HepG2 (cell line): ENCODE results near the gene IMPACT. TPM values are rescaled to one million over a fixed set of nuclear protein-coding genes. Genes with fewer than 3 reads are reported as not detected.
A peak's percentile ranks its signal among the peaks of the same experiment; 100 is the strongest.

Experiments used
- ATAC-seq: fragments of 200-7000 bp; cut with Tn5 transposase; 3 replicates; pipeline ENCODE4 v1.9.1; 2020; ENCODE audit warnings: mild to moderate bottlenecking, moderate library complexity
- BruUV-seq: library from RNA; stranded (reverse); fragments of 400-500 nt; replicated peaks from 2 replicates; lab custom pipeline; 2021; lab: Mats Ljungman, UMichigan
- CTCF ChIA-PET: fragments of 300-600 bp; formaldehyde crosslinking; extraction: SDS; loops from one replicate; lab custom pipeline; 2021; ENCODE audit warnings: low total read pairs, inconsistent platforms, low intra/inter-chr PET ratio; lab: Yijun Ruan, JAX
- POLR2A ChIA-PET: fragments of 350-600 bp; sonication (Branson Sonifier 250); formaldehyde crosslinking; loops from one replicate; lab custom pipeline; 2020; ENCODE audit warnings: antibody characterized with exemption, inconsistent platforms; lab: Yijun Ruan, JAX
- DNase-seq: peaks from one replicate; pipeline ENCODE4 v3.0.0-alpha.2; 2015; ENCODE audit warnings: low spot score
- FAIRE-seq: peaks from 3 replicates; lab custom pipeline; 2011; peaks lifted over from hg19 to GRCh38; lab: Jason Lieb, UNC
- H2AFZ ChIP-seq: one replicate; pipeline ENCODE4 v1.6.1; 2011; ENCODE audit warnings: low read length, inconsistent platforms
- H3K27ac ChIP-seq: fragments of 300-600 bp; 3 replicates; pipeline ENCODE4 v1.8.0; 2011; ENCODE audit warnings: mixed run types, mild to moderate bottlenecking, mixed read lengths, low read length, inconsistent platforms; ENCODE audit not compliant: insufficient read depth; ENCODE audit errors: extremely low read length
- H3K27me3 ChIP-seq, 2 experiments: fragments of 200-600 bp in 1 of 2; 2 replicates in 1 of 2; 3 replicates in 1 of 2; pipeline versions ENCODE4 v1.6.0 to v1.8.0; 2011; ENCODE audit warnings: low read length in 2 of 2, mild to moderate bottlenecking in 2 of 2, moderate library complexity in 2 of 2, inconsistent platforms in 1 of 2; ENCODE audit not compliant: insufficient read depth in 2 of 2, control insufficient read depth in 1 of 2
- H3K36me3 ChIP-seq, 2 experiments: fragments of 200-600 bp in 1 of 2; replicated peaks in 1 of 2; 2 replicates in 1 of 2; 3 replicates in 1 of 2; pipeline versions ENCODE4 v1.5.1 to v1.8.0; 2011; ENCODE audit warnings: low read length in 2 of 2, inconsistent platforms in 1 of 2; ENCODE audit not compliant: insufficient read depth in 2 of 2, control insufficient read depth in 1 of 2
- H3K4me1 ChIP-seq: 2 replicates; pipeline ENCODE4 v1.5.1; 2012; ENCODE audit warnings: low read length, inconsistent platforms; ENCODE audit not compliant: insufficient read depth
- H3K4me2 ChIP-seq: 2 replicates; pipeline ENCODE4 v1.6.0; 2011; ENCODE audit warnings: low read depth, low read length, inconsistent platforms
- H3K4me3 ChIP-seq, 3 experiments: fragments of 200-600 bp in 1 of 3; sonication (generic), shearing (Covaris generic) in 1 of 3; replicated peaks in 1 of 3; 2 replicates each; pipeline ENCODE4 v1.5.1; 2011 to 2016; ENCODE audit warnings: low read length in 3 of 3, inconsistent platforms in 2 of 3, low read depth in 2 of 3, mild to moderate bottlenecking in 2 of 3, control low read depth in 1 of 3, mixed read lengths in 1 of 3; ENCODE audit not compliant: insufficient read depth in 1 of 3
- H3K79me2 ChIP-seq: one replicate; pipeline ENCODE4 v1.6.1; 2011; ENCODE audit warnings: low read length, inconsistent platforms; ENCODE audit not compliant: insufficient read depth
- H3K9ac ChIP-seq: 2 replicates; pipeline ENCODE4 v1.6.0; 2011; ENCODE audit warnings: mild to moderate bottlenecking, low read depth, low read length, inconsistent platforms; ENCODE audit not compliant: insufficient read depth
- H3K9me3 ChIP-seq: 2 replicates; pipeline ENCODE4 v1.5.1; 2012; ENCODE audit warnings: mild to moderate bottlenecking, low read length
- H4K20me1 ChIP-seq: 2 replicates; pipeline ENCODE4 v1.6.0; 2011; ENCODE audit warnings: inconsistent platforms, mild to moderate bottlenecking, low read length, moderate library complexity; ENCODE audit not compliant: insufficient read depth
- MAFK ChIP-seq, 2 experiments: IDR thresholded peaks in 1 of 2; conservative IDR thresholded peaks in 1 of 2; 2 replicates each; pipeline ENCODE4 v1.6.1; 2011; ENCODE audit warnings: improper control_type of control experiment in 2 of 2, low read length in 2 of 2
- PBX3 ChIP-seq: sonication (generic); formaldehyde crosslinking; IDR thresholded peaks from 2 replicates; pipeline ENCODE4 v1.8.1; 2023; ENCODE audit warnings: missing genetic modification reagents, inconsistent platforms, borderline replicate concordance
- SATB2 ChIP-seq: sonication (generic); formaldehyde crosslinking; IDR thresholded peaks from 2 replicates; pipeline ENCODE4 v1.5.0; 2020; ENCODE audit warnings: missing genetic modification reagents
- ZNF12 ChIP-seq: sonication (generic); formaldehyde crosslinking; IDR thresholded peaks from 2 replicates; pipeline ENCODE4 v1.5.0; 2020; ENCODE audit warnings: missing genetic modification reagents
- ZNF570 ChIP-seq: sonication (generic); formaldehyde crosslinking; IDR thresholded peaks from 2 replicates; pipeline ENCODE4 v1.4.0; 2020; ENCODE audit warnings: mild to moderate bottlenecking, missing genetic modification reagents, borderline replicate concordance
- WGBS: methylation state at CpG from one replicate; pipeline ENCODE4 v1.1.6; 2017; ENCODE audit warnings: low lambda C conversion rate; 5-methylcytosine and 5-hydroxymethylcytosine counted together
- in situ Hi-C: cut with HindIII; loops from 2 replicates; pipeline ENCODE4 v1.10.0; 2017; ENCODE audit warnings: low pct_unique_long_range_greater_than_20kb; ENCODE audit not compliant: extremely low pct_ligation_motif_present
- intact Hi-C: fragments of 100-400 bp; cut with micrococcal nuclease; formaldehyde crosslinking; loops from one replicate; pipeline ENCODE4 v1.10.0; 2022; ENCODE audit not compliant: unreplicated experiment
- polyA plus RNA-seq, 8 experiments: library from polyadenylated mRNA; depleted of rRNA in 3 of 8; stranded (reverse) in 7 of 8; unstranded in 1 of 8; fragments of >200 nt; fragmentation: Illumina TruSeq in 4 of 8; extraction: Trizol in 4 of 8; gene quantifications; 2 replicates each; pipeline versions ENCODE4 v1.2.1 to v1.2.3, GENCODE V29; 2011 to 2016; ENCODE audit warnings: low read depth in 4 of 8, missing spikeins in 1 of 8, mixed read lengths in 1 of 8; ENCODE audit not compliant: insufficient read depth in 1 of 8
- total RNA-seq, 5 experiments: library from RNA; depleted of rRNA; stranded (reverse); fragments of >200 nt; fragmentation: Illumina TruSeq; extraction: Trizol; gene quantifications; 2 replicates each; pipeline ENCODE4 v1.2.3, GENCODE V29; 2016; ENCODE audit warnings: low read depth in 1 of 5
- TF ChIP-seq, protein P1 (sequence below), 2 experiments: fragments of 450-650 bp in 1 of 2; sonication (generic) in 1 of 2; formaldehyde crosslinking in 1 of 2; IDR thresholded peaks; 2 replicates each; pipeline versions ENCODE4 v1.6.1 to v1.8.0; 2016 to 2022; ENCODE audit warnings: antibody characterized with exemption in 1 of 2, mild to moderate bottlenecking in 1 of 2, missing genetic modification reagents in 1 of 2

The IMPACT gene
- total and polyA plus RNA-seq, 2 of the 13 experiments (the other 11 are each of a cell fraction or from before 2014, with no cell fraction given): 5.0 to 7.7 TPM

DNA sequence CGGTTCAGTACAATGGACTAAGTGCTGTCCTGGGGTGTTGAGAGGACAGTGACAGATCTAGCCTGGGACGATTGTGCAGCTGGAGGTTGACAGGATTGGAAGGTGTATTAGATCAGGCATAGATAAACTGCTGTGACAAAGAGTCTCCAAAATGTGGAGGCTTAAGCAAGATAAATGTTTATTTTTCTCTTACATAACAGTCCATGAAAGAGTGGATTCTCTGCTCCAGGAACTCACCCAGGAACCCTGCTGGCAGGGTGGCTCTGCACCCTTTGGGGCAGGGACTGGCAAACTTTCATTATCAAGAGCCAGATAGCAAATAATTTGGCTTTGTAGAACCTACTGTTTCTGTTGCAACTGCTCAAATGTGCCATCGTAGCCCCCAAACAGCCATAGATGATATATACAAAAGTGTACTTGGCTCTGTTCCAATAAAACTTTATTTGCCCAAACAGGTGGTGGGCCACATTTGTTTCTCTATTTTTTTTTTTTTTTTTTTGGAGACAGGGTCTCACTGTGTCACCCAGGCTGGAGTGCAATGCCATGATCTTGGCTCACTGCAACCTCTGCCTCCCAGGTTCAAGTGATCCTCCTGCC, 43.6 kb downstream of the IMPACT start:
- no peak for FAIRE-seq
- H4K20me1 ChIP-seq: no peaks in the 10 kb centered on the region
- H3K4me2 ChIP-seq: no peak overlapping the region
- no peaks in the 10 kb centered on the region for H3K36me3 ChIP-seq
- BruUV-seq: no TSS peak
- in situ Hi-C loops (no loop called here), intact Hi-C loops (no loop called here)
- H3K27me3 ChIP-seq: no peaks in the 10 kb centered on the region
- ChIA-PET CTCF (no interaction called here), POLR2A (no interaction called here)
- H3K9ac ChIP-seq: no peak overlapping the region
- ATAC-seq: no peak
- H3K79me2 ChIP-seq: no peaks in the 10 kb centered on the region
- H2AFZ ChIP-seq: no peak overlapping the region
- 18% methylated on average over 3 of the region's 3 CpGs for WGBS
- no peaks in the 10 kb centered on the region for H3K9me3 ChIP-seq
- H3K4me1 ChIP-seq: no peaks in the 10 kb centered on the region
- peak; percentile 94 for TF ChIP-seq ZNF12 (CRISPR knock-in tag)
- TF ChIP-seq PBX3 (CRISPR knock-in tag): no peak
- no peak for TF ChIP-seq MAFK (conservative IDR thresholded peaks at IDR 0.05 in 1 of 2, IDR thresholded peaks at IDR 0.05 in 1 of 2; ENCODE audit: low read length in 2 of 2)
- no peak for TF ChIP-seq SATB2 (CRISPR knock-in tag)
- TF ChIP-seq ZNF570 (CRISPR knock-in tag): no peak
- TF ChIP-seq, protein P1, sequence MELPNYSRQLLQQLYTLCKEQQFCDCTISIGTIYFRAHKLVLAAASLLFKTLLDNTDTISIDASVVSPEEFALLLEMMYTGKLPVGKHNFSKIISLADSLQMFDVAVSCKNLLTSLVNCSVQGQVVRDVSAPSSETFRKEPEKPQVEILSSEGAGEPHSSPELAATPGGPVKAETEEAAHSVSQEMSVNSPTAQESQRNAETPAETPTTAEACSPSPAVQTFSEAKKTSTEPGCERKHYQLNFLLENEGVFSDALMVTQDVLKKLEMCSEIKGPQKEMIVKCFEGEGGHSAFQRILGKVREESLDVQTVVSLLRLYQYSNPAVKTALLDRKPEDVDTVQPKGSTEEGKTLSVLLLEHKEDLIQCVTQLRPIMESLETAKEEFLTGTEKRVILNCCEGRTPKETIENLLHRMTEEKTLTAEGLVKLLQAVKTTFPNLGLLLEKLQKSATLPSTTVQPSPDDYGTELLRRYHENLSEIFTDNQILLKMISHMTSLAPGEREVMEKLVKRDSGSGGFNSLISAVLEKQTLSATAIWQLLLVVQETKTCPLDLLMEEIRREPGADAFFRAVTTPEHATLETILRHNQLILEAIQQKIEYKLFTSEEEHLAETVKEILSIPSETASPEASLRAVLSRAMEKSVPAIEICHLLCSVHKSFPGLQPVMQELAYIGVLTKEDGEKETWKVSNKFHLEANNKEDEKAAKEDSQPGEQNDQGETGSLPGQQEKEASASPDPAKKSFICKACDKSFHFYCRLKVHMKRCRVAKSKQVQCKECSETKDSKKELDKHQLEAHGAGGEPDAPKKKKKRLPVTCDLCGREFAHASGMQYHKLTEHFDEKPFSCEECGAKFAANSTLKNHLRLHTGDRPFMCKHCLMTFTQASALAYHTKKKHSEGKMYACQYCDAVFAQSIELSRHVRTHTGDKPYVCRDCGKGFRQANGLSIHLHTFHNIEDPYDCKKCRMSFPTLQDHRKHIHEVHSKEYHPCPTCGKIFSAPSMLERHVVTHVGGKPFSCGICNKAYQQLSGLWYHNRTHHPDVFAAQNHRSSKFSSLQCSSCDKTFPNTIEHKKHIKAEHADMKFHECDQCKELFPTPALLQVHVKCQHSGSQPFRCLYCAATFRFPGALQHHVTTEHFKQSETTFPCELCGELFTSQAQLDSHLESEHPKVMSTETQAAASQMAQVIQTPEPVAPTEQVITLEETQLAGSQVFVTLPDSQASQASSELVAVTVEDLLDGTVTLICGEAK (IDR thresholded peaks at IDR 0.05): no peak
- TF ChIP-seq, protein P1 (CRISPR knock-in tag; IDR thresholded peaks at IDR 0.05): peak; percentile 65
- no peak overlapping the region for H3K4me3 ChIP-seq
- no peak overlapping the region for H3K27ac ChIP-seq
- DNase-seq: peak; percentile 7
